ENCODE data around the gene TRAP1.
A peak's percentile ranks its signal among the peaks of the same experiment; 100 is the strongest.

Gene TRAP1

GRCh38 chr16:3713587-3714242 is 3.6 kb downstream of the TRAP1 start:
- no peak for DNase-seq (ENCODE audit: low read depth in 2 of 2)

GRCh38 chr16:3712861-3713372 is 4.4 kb downstream of the TRAP1 start:
- DNase-seq (ENCODE audit: low read depth in 2 of 2) = no peak

DNA sequence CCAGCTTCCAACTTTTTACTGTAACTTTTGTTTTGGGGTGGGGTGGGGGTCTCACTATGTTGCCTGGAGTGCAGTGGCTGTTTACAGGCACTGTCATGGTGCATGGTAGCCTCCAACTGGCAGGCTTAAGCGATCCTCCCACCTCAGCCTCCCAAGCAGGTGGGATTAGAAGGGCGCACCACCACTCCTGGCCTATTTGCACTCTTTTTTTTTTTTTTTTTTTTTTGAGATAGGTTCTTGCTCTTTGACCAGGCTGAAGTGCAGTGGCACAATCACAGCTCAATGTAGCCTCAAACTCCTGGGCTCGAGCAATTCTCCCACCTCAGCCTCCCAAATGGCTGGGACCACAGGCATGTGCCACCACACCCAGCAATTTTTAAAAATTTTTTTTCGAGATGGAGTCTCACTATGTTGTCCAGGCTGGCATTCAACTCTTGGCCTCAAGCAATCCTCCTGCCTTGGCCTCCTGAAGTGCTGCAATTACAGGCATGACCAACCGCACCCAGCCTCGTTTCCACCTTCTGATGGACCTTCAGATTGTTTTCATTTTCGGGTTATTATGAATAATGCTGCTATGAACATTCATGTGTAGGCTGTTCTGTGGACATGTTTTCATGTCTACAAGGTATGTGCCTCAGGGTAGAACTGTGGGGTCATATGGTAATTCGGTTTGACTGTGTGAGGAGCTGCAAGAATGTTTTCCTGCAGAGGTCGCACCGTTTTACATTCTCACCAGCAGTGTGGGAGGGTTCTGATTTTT is 10.9 kb downstream of the TRAP1 start:
- DNase-seq (ENCODE audit: low read depth in 2 of 2) = no peak

DNA sequence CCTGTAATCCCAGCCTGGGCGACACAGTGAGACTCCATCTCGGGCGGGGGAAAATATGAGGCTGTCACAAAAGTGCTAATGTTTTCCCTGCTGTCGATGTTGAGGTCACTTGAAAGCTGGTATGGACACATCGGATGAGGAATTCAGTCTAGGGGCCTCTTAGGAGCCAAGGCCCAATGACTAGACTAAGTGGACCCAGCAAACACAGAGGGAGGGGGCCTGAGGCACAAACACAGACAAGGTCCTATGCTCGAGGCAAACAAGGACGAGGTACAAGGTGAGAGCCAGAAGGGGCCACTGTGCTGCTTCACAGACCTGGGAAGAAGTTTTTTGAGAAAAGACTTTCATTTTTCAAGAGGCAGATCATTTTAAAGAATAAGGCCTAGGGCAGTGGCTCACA is 15.2 kb downstream of the TRAP1 start:
- DNase-seq (ENCODE audit: low read depth in 2 of 2) = no peak

- DNase-seq (ENCODE audit: low read depth in 2 of 2) = no peak
These were observed 15.8 kb downstream of the TRAP1 start for GRCh38 chr16:3701531-3701930.

GRCh38 chr16:3698941-3699340 is 18.4 kb downstream of the TRAP1 start:
- no peak for DNase-seq (ENCODE audit: low read depth in 2 of 2)

DNA sequence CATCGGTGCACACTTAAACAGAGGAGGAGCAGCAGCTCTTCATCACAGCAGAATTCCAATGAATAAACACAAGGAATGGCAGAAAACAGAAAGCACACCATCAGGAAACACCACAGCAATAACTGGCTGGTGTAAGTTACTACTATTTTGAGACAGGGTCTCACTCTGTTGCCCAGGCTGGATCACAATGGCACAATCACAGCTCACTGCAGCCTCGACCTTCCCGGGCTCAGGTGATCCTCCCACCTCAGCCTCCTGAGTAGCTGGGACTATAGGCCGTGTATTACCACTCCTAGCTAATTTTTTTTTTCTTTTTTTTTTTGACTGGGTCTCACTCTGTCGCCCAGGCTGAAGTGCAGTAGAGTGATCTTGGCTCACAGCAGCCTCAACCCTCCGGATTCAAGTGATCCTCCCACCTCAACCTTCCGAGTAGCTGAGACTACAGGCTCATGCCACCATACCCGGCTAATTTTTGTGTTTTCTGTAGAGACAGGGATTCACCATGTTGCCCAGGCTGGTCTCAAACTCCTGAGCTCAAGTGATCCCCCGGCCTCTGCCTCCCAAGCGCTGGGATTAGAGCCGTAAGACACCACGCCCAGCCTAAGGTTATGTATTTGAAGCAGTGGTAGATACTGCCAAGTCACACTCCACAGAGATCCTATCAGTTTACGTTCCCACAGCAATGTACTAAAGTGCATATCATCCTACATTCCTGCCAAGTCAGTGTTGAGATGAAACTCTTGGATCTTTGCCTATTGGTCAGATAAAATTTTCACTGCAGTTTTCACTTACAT is 20.7 kb downstream of the TRAP1 start:
- DNase-seq (ENCODE audit: low read depth in 2 of 2) = no peak

DNA sequence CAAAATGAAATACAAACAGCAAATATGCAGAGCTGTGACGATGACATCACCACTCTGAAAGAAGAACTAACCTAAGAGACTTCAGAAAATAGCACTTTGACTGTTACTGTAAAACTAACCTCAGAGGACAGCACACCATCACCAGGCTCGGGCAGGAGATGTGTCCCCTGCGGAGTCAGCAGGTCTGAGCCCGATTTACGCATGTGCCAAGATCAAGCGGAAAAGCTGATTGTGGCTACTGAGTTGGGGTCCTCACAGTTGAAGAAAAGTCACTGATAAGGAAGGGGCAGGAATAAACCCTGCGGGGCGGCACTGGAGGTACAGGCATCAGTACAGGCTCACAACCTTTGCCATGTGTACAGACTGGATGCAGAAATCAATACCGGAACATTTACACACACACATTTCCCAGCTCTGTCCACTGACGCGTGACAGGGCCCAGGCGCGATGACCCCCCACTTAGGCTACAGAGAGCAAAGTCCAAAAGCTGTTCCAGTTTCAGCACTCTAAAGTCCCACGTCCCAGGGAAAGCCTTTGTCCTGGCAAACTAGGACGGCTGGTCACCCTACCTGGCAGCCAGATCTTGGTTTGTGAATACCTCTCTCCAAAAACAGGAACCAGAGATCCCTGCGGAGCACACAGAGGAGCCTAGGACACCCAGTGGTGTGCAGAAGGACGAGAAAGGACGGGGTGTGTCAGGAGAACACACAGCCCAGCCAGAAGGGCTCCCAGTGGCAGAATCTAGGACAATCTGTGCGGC is 21.5 kb downstream of the TRAP1 start:
- DNase-seq (ENCODE audit: low read depth in 2 of 2) = no peak

DNA sequence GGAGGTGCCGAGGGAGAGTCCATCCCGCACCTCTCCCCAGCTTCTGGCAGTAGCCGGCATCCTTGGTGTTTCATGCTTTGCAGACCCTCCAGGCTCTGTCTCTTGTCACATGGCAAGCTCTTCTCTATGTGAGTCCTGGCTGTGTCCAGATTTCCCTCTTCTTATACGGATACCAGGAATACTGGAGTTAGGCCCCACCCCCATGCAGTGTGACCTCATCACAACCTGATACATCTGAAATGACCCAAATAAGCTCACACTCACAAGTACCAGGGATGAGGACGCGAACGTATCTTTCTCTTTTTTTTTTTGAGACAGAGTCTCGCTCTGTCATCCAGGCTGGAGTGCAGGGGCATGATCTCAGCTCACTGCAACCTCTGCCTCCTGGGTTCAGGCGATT is 23.3 kb downstream of the TRAP1 start:
- DNase-seq (ENCODE audit: low read depth in 2 of 2) = no peak

- no peak for DNase-seq (ENCODE audit: low read depth in 2 of 2)
These were observed 25.6 kb downstream of the TRAP1 start for GRCh38 chr16:3691761-3692160.

DNA sequence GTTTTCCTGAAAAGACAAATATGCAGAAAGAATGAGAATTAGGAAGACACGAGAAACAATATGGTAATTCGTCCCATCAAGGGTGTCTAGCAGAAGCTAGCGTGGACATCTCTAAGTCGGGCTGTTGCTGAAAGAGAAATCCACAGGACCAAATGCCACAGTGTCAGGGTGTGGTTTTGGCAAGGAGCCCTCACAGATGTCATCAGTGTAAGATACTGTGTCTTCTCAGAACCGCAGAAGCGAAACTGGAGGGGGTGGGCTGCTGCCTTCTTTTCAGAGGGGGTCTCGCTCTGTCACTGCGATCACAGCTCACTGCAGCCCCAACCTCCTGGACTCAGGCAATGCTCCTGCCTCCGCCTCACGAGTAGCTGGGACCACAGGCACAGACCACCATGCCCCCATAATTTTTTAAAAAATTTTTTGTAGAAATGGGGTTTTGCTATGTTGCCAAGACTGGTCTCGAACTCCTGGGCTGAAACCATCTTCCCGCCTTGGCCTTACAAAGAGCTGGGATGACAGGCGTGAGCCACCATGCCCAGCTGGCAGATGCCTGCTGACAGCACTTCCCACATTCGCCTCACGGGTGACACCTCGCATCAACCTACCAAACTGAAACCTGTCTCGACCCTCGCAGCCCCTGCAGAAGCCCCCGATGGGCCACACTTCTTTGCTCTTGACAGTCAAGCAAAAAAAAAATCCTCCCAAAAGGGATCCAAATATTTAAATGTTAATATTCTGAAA is 26.2 kb downstream of the TRAP1 start:
- DNase-seq (ENCODE audit: low read depth in 2 of 2) = no peak

GRCh38 chr16:3690470-3690928 is 26.8 kb downstream of the TRAP1 start:
- peak; percentile 68 to 75 for DNase-seq (ENCODE audit: low read depth in 2 of 2)

DNA sequence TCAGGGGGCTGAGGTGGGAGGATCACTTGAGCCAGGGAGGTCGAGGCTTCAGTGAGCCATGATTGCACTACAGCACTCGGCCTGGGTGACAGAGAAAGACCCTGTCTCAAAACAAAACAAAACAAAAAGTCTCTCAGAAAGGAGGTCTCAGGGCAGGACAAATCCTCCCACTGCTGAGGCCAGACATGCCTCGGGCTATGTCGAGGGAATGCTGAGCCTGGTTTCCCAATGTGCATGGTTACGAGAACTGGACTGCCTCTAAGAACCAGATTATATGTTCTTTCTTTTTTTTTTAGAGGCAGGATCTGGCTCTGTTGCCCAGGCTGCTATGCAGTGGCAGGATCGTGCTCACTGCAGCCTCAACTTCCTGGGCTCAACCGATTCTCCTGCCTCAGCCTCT is 27.6 kb downstream of the TRAP1 start:
- no peak for DNase-seq (ENCODE audit: low read depth in 2 of 2)

DNA sequence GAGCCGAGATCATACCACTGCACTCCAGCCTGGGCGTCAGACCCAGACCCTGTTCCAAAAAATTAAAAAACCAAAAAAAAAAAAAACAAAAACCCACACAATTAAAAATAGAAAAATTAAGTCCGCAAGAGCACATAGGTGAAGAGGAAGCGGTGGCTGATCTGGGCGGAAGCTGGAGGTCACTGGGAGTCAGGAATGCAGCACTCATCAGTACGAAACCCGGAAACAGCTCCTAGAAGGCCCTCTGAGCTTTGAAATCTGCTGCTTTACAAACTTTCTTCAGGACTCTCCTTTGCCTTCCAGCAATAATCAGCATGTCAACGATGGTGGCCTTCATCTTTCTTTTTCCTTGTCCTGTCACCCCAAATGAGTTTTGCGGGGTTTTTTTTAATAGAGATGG is 29.5 kb downstream of the TRAP1 start:
- DNase-seq (ENCODE audit: low read depth in 2 of 2) = no peak

- no peak for DNase-seq (ENCODE audit: low read depth in 2 of 2)
These were observed 30.3 kb downstream of the TRAP1 start for GRCh38 chr16:3687021-3687420.

DNA sequence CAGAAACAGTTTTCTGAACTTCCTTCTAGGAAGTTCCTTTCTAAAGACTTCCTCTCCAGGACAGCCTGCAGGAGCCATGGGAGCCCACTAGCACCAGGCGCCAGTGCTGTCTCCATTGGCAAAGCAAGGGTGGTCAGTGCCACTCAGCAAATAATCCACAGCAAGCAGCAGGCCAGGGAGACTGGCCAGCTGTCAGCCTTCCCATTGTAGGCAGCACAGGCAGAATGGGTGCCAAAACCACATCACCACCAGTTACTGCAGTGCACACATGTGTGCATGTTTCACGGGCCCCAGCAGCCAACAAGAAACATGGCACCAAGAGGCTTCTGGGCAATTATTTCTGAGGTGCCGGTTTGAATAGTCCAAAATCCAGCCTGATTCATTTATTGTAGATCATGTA is 36.1 kb downstream of the TRAP1 start:
- no peak for DNase-seq (ENCODE audit: low read depth in 2 of 2)

DNA sequence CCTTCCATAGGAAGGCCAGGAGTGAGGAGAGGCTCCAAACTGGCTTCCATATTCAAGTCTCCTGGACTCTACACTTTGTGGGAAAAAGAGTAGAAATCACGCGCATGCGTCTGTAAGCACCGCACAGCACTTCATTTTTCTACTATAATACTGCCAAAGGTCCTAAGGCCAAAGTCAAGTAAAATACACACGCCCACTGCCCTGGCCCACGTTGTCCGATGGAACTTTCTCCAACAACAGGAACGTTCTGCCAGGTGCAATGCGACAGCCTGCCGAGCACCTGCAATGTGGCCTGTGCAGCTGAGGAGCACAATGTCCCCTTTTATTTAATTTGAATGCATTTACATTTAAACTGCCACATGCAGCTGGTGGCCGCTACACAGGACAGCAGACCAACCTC is 39.3 kb downstream of the TRAP1 start:
- DNase-seq (ENCODE audit: low read depth in 2 of 2) = no peak

- DNase-seq (ENCODE audit: low read depth in 2 of 2) = no peak
These were observed 41.7 kb downstream of the TRAP1 start for GRCh38 chr16:3675601-3676130.

DNA sequence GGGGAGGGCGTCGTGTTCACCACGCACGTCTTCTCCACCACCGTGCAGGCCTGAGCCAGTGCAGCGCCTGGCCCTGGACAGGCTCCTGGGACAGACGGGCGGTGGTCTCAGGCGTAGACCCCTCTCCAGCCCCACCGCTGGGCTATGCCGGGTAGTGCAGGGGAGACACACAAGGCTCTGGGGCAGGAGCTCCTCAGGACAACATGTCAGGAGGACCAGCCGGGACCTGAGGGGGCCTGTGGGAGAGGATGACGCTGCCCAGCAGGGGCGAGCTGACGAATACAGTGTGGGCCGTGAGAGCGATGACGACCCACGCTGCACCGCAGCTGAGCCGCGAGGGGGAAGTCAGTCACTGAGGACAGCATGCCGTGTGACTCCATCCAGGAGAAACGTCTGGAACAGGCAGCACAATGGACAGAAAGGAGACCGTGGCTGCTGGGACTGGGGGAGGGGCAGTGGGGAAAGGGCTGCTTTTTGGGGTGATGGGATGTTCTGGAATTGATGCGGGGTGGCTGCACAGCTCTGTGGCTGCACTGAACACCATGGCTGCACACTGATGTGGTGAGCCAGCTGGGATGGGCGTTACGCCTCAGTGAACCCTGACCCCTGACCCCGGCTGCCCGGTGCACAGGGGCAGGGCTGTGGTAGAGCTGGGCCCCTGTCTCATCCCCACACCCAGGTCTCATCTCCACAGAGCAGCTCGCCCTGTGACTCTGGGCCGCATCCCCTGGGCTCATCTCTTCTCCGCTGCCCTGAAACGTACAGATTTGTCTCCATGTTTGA is 42.6 kb downstream of the TRAP1 start:
- DNase-seq (ENCODE audit: low read depth in 2 of 2) = no peak

Measured in stimulated activated CD8-positive, alpha-beta memory T cell treated with anti-CD3 and anti-CD28 coated beads, Interleukin-7, amount 100 ng/mL, for 1 hour (primary cell).